ENCODE results near the gene RBMS3.
A peak's percentile ranks its signal among the peaks of the same experiment; 100 is the strongest.
"Not testable (repeated sequence)": the region's sequence is repeated elsewhere in the genome, so short reads cannot be mapped to it uniquely, and the experiment has no call there.

RBMS3 gene

GRCh38 chr3:29618395-29619282 lies 337.8 kb downstream of the RBMS3 start:
- peak; percentile 25 for DNase-seq (ENCODE audit: low spot score)

GRCh38 chr3:29619676-29620075 lies 338.8 kb downstream of the RBMS3 start:
- no peak for DNase-seq (ENCODE audit: low spot score)

- no peak for DNase-seq (ENCODE audit: low spot score)
Observed at GRCh38 chr3:29627136-29628117, 346.6 kb downstream of the RBMS3 start.

- no peak for DNase-seq (ENCODE audit: low spot score)
Observed at GRCh38 chr3:29628795-29629194, 347.9 kb downstream of the RBMS3 start.

GRCh38 chr3:29635888-29636287 lies 355.0 kb downstream of the RBMS3 start:
- DNase-seq (ENCODE audit: low spot score), result no peak

GRCh38 chr3:29637068-29637467 lies 356.2 kb downstream of the RBMS3 start:
- no peak for DNase-seq (ENCODE audit: low spot score)

GRCh38 chr3:29639578-29640290 lies 358.9 kb downstream of the RBMS3 start:
- DNase-seq (ENCODE audit: low spot score), result no peak

GRCh38 chr3:29642393-29643033 lies 361.6 kb downstream of the RBMS3 start:
- DNase-seq (ENCODE audit: low spot score), result peak; percentile 47

GRCh38 chr3:29643034-29643425 lies 362.2 kb downstream of the RBMS3 start:
- DNase-seq (ENCODE audit: low spot score), result no peak

- DNase-seq (ENCODE audit: low spot score), result no peak
Observed at GRCh38 chr3:29644261-29644660, 363.4 kb downstream of the RBMS3 start.

GRCh38 chr3:29644956-29645636 lies 364.2 kb downstream of the RBMS3 start:
- no peak for DNase-seq (ENCODE audit: low spot score)

GRCh38 chr3:29646043-29646442 lies 365.2 kb downstream of the RBMS3 start:
- DNase-seq (ENCODE audit: low spot score), result no peak

GRCh38 chr3:29649815-29650547 lies 369.1 kb downstream of the RBMS3 start:
- DNase-seq (ENCODE audit: low spot score), result peak; percentile 14

GRCh38 chr3:29653680-29654079 lies 372.8 kb downstream of the RBMS3 start:
- no peak for DNase-seq (ENCODE audit: low spot score)

- no peak for DNase-seq (ENCODE audit: low spot score)
Observed at GRCh38 chr3:29655015-29655747, 374.3 kb downstream of the RBMS3 start.

- DNase-seq (ENCODE audit: low spot score), result no peak
Observed at GRCh38 chr3:29665688-29666087, 384.8 kb downstream of the RBMS3 start.

GRCh38 chr3:29668233-29668632 lies 387.4 kb downstream of the RBMS3 start:
- DNase-seq (ENCODE audit: low spot score), result no peak

- no peak for DNase-seq (ENCODE audit: low spot score)
Observed at GRCh38 chr3:29668728-29669127, 387.9 kb downstream of the RBMS3 start.

GRCh38 chr3:29670476-29670875 lies 389.6 kb downstream of the RBMS3 start:
- not testable (repeated sequence) for DNase-seq (ENCODE audit: low spot score)

GRCh38 chr3:29677421-29677820 lies 396.6 kb downstream of the RBMS3 start:
- no peak for DNase-seq (ENCODE audit: low spot score)

Data from putamen (tissue), 1 donor.